Measurements from ENCODE around the gene MKLN1.

MKLN1 gene

GRCh38 chr7:131524115-131524514 lies 196.4 kb downstream of the MKLN1 start:
- no peak for DNase-seq
- in situ Hi-C loops (cut with HindIII; ENCODE audit: low pct_ligation_motif_present, low pct_unique_long_range_greater_than_20kb, low sequenced_read_pairs) = no loop called here

GRCh38 chr7:131524703-131525102 lies 197.0 kb downstream of the MKLN1 start:
- DNase-seq = no peak
- in situ Hi-C loops (cut with HindIII; ENCODE audit: low pct_ligation_motif_present, low pct_unique_long_range_greater_than_20kb, low sequenced_read_pairs) = no loop called here

GRCh38 chr7:131525820-131526219 lies 198.1 kb downstream of the MKLN1 start:
- in situ Hi-C loops (cut with HindIII; ENCODE audit: low pct_ligation_motif_present, low pct_unique_long_range_greater_than_20kb, low sequenced_read_pairs) = no loop called here
- DNase-seq = no peak

- DNase-seq = no peak
- in situ Hi-C loops (cut with HindIII; ENCODE audit: low pct_ligation_motif_present, low pct_unique_long_range_greater_than_20kb, low sequenced_read_pairs) = no loop called here
Observed at GRCh38 chr7:131527456-131527855, 199.8 kb downstream of the MKLN1 start.

GRCh38 chr7:131529179-131529578 lies 201.5 kb downstream of the MKLN1 start:
- no peak for DNase-seq
- in situ Hi-C loops (cut with HindIII; ENCODE audit: low pct_ligation_motif_present, low pct_unique_long_range_greater_than_20kb, low sequenced_read_pairs) = no loop called here

- DNase-seq = no peak
- in situ Hi-C loops (cut with HindIII; ENCODE audit: low pct_ligation_motif_present, low pct_unique_long_range_greater_than_20kb, low sequenced_read_pairs) = no loop called here
Observed at GRCh38 chr7:131529617-131530016, 201.9 kb downstream of the MKLN1 start.

GRCh38 chr7:131530137-131530536 lies 202.5 kb downstream of the MKLN1 start:
- in situ Hi-C loops (cut with HindIII; ENCODE audit: low pct_ligation_motif_present, low pct_unique_long_range_greater_than_20kb, low sequenced_read_pairs) = no loop called here
- DNase-seq = no peak

GRCh38 chr7:131532570-131533091 lies 205.0 kb downstream of the MKLN1 start:
- no peak for DNase-seq
- in situ Hi-C loops (cut with HindIII; ENCODE audit: low pct_ligation_motif_present, low pct_unique_long_range_greater_than_20kb, low sequenced_read_pairs) = no loop called here

- in situ Hi-C loops (cut with HindIII; ENCODE audit: low pct_ligation_motif_present, low pct_unique_long_range_greater_than_20kb, low sequenced_read_pairs) = no loop called here
- no peak for DNase-seq
Observed at GRCh38 chr7:131533151-131533559, 205.5 kb downstream of the MKLN1 start.

GRCh38 chr7:131533566-131534561 lies 206.2 kb downstream of the MKLN1 start:
- DNase-seq = no peak
- in situ Hi-C loops (cut with HindIII; ENCODE audit: low pct_ligation_motif_present, low pct_unique_long_range_greater_than_20kb, low sequenced_read_pairs) = no loop called here

- in situ Hi-C loops (cut with HindIII; ENCODE audit: low pct_ligation_motif_present, low pct_unique_long_range_greater_than_20kb, low sequenced_read_pairs) = no loop called here
- no peak for DNase-seq
Observed at GRCh38 chr7:131536361-131536849, 208.7 kb downstream of the MKLN1 start.

- in situ Hi-C loops (cut with HindIII; ENCODE audit: low pct_ligation_motif_present, low pct_unique_long_range_greater_than_20kb, low sequenced_read_pairs) = no loop called here
Observed at GRCh38 chr7:131537571-131537978, 209.9 kb downstream of the MKLN1 start.

GRCh38 chr7:131538071-131538812 lies 210.6 kb downstream of the MKLN1 start:
- peak; percentile 23 for DNase-seq
- in situ Hi-C loops (cut with HindIII; ENCODE audit: low pct_ligation_motif_present, low pct_unique_long_range_greater_than_20kb, low sequenced_read_pairs) = no loop called here

More at GRCh38 chr7:131537571-131537978, 209.9 kb downstream of the MKLN1 start:
- no peak for DNase-seq

GRCh38 chr7:131538813-131539179 lies 211.1 kb downstream of the MKLN1 start:
- in situ Hi-C loops (cut with HindIII; ENCODE audit: low pct_ligation_motif_present, low pct_unique_long_range_greater_than_20kb, low sequenced_read_pairs) = no loop called here
- no peak for DNase-seq

- DNase-seq = no peak
- in situ Hi-C loops (cut with HindIII; ENCODE audit: low pct_ligation_motif_present, low pct_unique_long_range_greater_than_20kb, low sequenced_read_pairs) = no loop called here
Observed at GRCh38 chr7:131540491-131541162, 213.0 kb downstream of the MKLN1 start.

GRCh38 chr7:131543298-131543697 lies 215.6 kb downstream of the MKLN1 start:
- in situ Hi-C loops (cut with HindIII; ENCODE audit: low pct_ligation_motif_present, low pct_unique_long_range_greater_than_20kb, low sequenced_read_pairs) = no loop called here
- DNase-seq = no peak

GRCh38 chr7:131544021-131544420 lies 216.3 kb downstream of the MKLN1 start:
- no peak for DNase-seq
- in situ Hi-C loops (cut with HindIII; ENCODE audit: low pct_ligation_motif_present, low pct_unique_long_range_greater_than_20kb, low sequenced_read_pairs) = no loop called here

GRCh38 chr7:131544449-131545301 lies 217.0 kb downstream of the MKLN1 start:
- in situ Hi-C loops (cut with HindIII; ENCODE audit: low pct_ligation_motif_present, low pct_unique_long_range_greater_than_20kb, low sequenced_read_pairs) = no loop called here

More at GRCh38 chr7:131544449-131545301, 217.0 kb downstream of the MKLN1 start:
- peak; percentile 40 for DNase-seq
